ENCODE measurements around the gene SUGCT. TPM values are rescaled to one million over a fixed set of nuclear protein-coding genes. Genes with fewer than 3 reads are reported as not detected.
"Not testable (repeated sequence)": the region's sequence is repeated elsewhere in the genome, so short reads cannot be mapped to it uniquely, and the experiment has no call there.

SUGCT gene
- total and polyA plus RNA-seq, 3 experiments from 2014 or later = 1.1 to 1.4 (median 1.3) TPM

GRCh38 chr7:40244226-40244625, 109.4 kb downstream of the SUGCT start:
- H3K27ac Mint-ChIP-seq = no peak overlapping the region
- no peaks in the 10 kb centered on the region for H3K4me1 Mint-ChIP-seq
- H3K36me3 Mint-ChIP-seq = no peaks in the 10 kb centered on the region
- H3K27me3 Mint-ChIP-seq = peaks cover 0 to under 1% of the 10 kb centered on the region in 2 donors
- ChIA-PET CTCF (no interaction called here), POLR2A (no interaction called here)
- no peaks in the 10 kb centered on the region for H3K9me3 ChIP-seq (ENCODE audit: low read length)
- H3K4me1 ChIP-seq (ENCODE audit: insufficient read depth, low read length) = no peaks in the 10 kb centered on the region
- DNase-seq = no peak
- H3K27me3 ChIP-seq (ENCODE audit: insufficient read depth, low read length, poor library complexity, severe bottlenecking) = no peaks in the 10 kb centered on the region
- no peaks in the 10 kb centered on the region for H3K9me3 Mint-ChIP-seq
- no peak overlapping the region for H3K4me3 ChIP-seq (ENCODE audit: low read length)
- H3K36me3 ChIP-seq (ENCODE audit: insufficient read depth, low read length) = no peaks in the 10 kb centered on the region
- no peak overlapping the region for H3K27ac ChIP-seq (ENCODE audit: low read depth, low read length)
- no peak overlapping the region for H3K4me3 Mint-ChIP-seq

GRCh38 chr7:40248681-40249080, 113.9 kb downstream of the SUGCT start:
- no peaks in the 10 kb centered on the region for H3K9me3 Mint-ChIP-seq
- POLR2A ChIA-PET = no interaction called here
- H3K27ac ChIP-seq (ENCODE audit: low read depth, low read length) = no peak overlapping the region
- no peak overlapping the region for H3K27ac Mint-ChIP-seq
- no peaks in the 10 kb centered on the region for H3K36me3 ChIP-seq (ENCODE audit: insufficient read depth, low read length)
- H3K4me3 ChIP-seq (ENCODE audit: low read length) = no peak overlapping the region
- no peaks in the 10 kb centered on the region for H3K4me1 Mint-ChIP-seq
- no peaks in the 10 kb centered on the region for H3K4me1 ChIP-seq (ENCODE audit: insufficient read depth, low read length)
- no peaks in the 10 kb centered on the region for H3K27me3 Mint-ChIP-seq
- no peaks in the 10 kb centered on the region for H3K27me3 ChIP-seq (ENCODE audit: insufficient read depth, low read length, poor library complexity, severe bottlenecking)
- DNase-seq = no peak
- CTCF ChIA-PET = no interaction called here
- no peak overlapping the region for H3K4me3 Mint-ChIP-seq
- H3K36me3 Mint-ChIP-seq = no peaks in the 10 kb centered on the region
- no peaks in the 10 kb centered on the region for H3K9me3 ChIP-seq (ENCODE audit: low read length)

DNA sequence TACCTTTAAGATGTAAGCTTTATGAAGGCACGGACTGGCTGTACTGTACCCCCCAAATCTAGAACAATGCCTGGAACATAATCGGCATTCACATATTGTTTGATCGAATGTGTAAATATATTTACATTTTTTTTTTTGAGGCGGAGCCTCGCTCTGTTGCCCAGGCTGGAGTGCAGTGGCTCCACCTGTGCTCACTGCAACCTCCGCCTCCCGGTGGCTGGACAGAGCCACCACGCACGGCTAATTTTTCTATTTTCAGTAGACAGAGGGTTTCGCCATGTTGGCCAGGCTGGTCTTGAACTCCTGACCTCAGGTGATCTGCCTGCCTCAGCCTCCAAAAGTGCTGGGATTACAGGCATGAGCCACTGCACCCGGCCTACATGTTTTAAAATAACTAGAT, 118.6 kb downstream of the SUGCT start:
- H3K27ac Mint-ChIP-seq; H3K27me3 ChIP-seq (ENCODE audit: insufficient read depth, low read length, poor library complexity, severe bottlenecking); POLR2A ChIA-PET; H3K4me3 Mint-ChIP-seq; H3K36me3 ChIP-seq (ENCODE audit: insufficient read depth, low read length); H3K9me3 Mint-ChIP-seq; DNase-seq; H3K9me3 ChIP-seq (ENCODE audit: low read length); H3K36me3 Mint-ChIP-seq; H3K4me1 ChIP-seq (ENCODE audit: insufficient read depth, low read length); CTCF ChIA-PET; H3K4me3 ChIP-seq (ENCODE audit: low read length); H3K27ac ChIP-seq (ENCODE audit: low read depth, low read length); H3K27me3 Mint-ChIP-seq; H3K4me1 Mint-ChIP-seq: not testable (repeated sequence)

DNA sequence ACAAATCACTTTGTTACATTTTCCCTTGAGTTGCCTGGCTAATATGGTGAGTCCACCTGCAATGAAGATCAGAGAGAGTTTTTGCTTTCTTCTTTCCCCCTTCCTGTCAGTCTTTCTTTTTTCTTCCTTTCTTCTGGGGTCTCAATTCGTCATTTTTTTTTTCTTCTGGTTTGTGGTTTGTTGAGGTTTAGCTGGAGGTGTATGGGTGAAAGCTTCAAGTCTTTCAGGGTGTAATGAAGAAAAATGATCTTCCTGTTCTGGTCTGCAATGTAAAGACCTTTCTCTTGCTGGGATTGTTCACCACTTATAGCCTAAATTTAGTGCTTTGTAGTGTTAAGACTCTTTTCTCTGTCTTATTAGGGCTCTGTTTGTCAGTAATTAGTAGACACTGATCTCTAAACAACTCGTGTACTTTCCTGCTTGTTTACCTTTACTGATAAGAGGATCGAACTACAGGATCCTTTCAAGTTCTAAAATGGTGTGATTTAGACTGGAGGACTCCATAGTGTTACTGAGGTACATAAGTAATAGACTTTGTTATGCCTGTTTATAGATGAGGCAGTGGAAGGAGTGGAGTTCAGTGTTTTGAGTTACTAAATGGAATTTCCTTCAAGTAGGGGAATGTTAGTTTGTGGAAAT, 129.1 kb downstream of the SUGCT start:
- peak in 1 of 5 donors; percentile 4 for DNase-seq
- Histone ChIP-seq H3K9me3 (ENCODE audit: low read length) (no peaks in the 10 kb centered on the region), H3K4me3 (ENCODE audit: low read length) (no peak overlapping the region), H3K27ac (ENCODE audit: low read depth, low read length) (no peak overlapping the region), H3K4me1 (ENCODE audit: insufficient read depth, low read length) (no peaks in the 10 kb centered on the region), H3K36me3 (ENCODE audit: insufficient read depth, low read length) (no peaks in the 10 kb centered on the region), H3K27me3 (ENCODE audit: insufficient read depth, low read length, poor library complexity, severe bottlenecking) (no peaks in the 10 kb centered on the region)
- H3K4me3 Mint-ChIP-seq = peak overlapping the region in 1 of 7 donors; percentile 4
- ChIA-PET CTCF (no interaction called here), POLR2A (no interaction called here)
- H3K36me3 Mint-ChIP-seq = no peaks in the 10 kb centered on the region
- peaks cover 4 to 14% (median 6%) of the 10 kb centered on the region in 3 donors for H3K4me1 Mint-ChIP-seq
- no peaks in the 10 kb centered on the region for H3K9me3 Mint-ChIP-seq
- H3K27ac Mint-ChIP-seq = peak overlapping the region in 1 of 8 donors; percentile 7
- no peaks in the 10 kb centered on the region for H3K27me3 Mint-ChIP-seq

GRCh38 chr7:40267583-40267982, 132.8 kb downstream of the SUGCT start:
- no peaks in the 10 kb centered on the region for H3K9me3 Mint-ChIP-seq
- H3K4me1 ChIP-seq (ENCODE audit: insufficient read depth, low read length) = no peaks in the 10 kb centered on the region
- no peak overlapping the region for H3K27ac Mint-ChIP-seq
- no peaks in the 10 kb centered on the region for H3K27me3 ChIP-seq (ENCODE audit: insufficient read depth, low read length, poor library complexity, severe bottlenecking)
- POLR2A ChIA-PET = no interaction called here
- H3K27me3 Mint-ChIP-seq = peaks cover 3% of the 10 kb centered on the region in 2 donors
- no peaks in the 10 kb centered on the region for H3K36me3 ChIP-seq (ENCODE audit: insufficient read depth, low read length)
- DNase-seq = no peak
- H3K9me3 ChIP-seq (ENCODE audit: low read length) = no peaks in the 10 kb centered on the region
- H3K36me3 Mint-ChIP-seq = no peaks in the 10 kb centered on the region
- H3K27ac ChIP-seq (ENCODE audit: low read depth, low read length) = no peak overlapping the region
- H3K4me1 Mint-ChIP-seq = peaks cover 4 to 14% (median 6%) of the 10 kb centered on the region in 3 donors
- CTCF ChIA-PET = no interaction called here
- no peak overlapping the region for H3K4me3 Mint-ChIP-seq
- no peak overlapping the region for H3K4me3 ChIP-seq (ENCODE audit: low read length)

DNA sequence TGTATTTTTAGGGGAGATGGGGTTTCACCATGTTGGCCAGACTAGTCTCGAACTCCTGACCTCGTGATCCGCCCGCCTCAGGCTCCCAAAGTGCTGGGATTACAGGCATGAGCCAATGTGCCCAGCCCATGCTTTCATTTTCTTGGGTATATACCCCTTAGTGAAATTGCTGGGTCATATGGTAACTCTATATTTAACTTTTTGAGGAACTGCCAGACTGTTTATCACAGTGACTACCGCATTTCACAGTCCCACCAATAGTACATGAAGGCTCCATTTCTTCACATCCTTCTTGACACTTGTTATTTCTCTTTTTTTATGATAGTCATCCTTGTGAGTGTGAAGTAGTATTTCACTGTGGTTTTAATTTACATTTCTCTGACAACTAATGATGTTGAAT, 134.0 kb downstream of the SUGCT start:
- peaks cover 2 to 10% (median 3%) of the 10 kb centered on the region in 3 donors for H3K4me1 Mint-ChIP-seq
- H3K4me1 ChIP-seq (ENCODE audit: insufficient read depth, low read length); CTCF ChIA-PET; H3K36me3 Mint-ChIP-seq; H3K27ac Mint-ChIP-seq; H3K4me3 Mint-ChIP-seq; H3K4me3 ChIP-seq (ENCODE audit: low read length); DNase-seq; H3K36me3 ChIP-seq (ENCODE audit: insufficient read depth, low read length); H3K9me3 ChIP-seq (ENCODE audit: low read length); H3K27ac ChIP-seq (ENCODE audit: low read depth, low read length); POLR2A ChIA-PET; H3K27me3 Mint-ChIP-seq; H3K27me3 ChIP-seq (ENCODE audit: insufficient read depth, low read length, poor library complexity, severe bottlenecking); H3K9me3 Mint-ChIP-seq: not testable (repeated sequence)

DNA sequence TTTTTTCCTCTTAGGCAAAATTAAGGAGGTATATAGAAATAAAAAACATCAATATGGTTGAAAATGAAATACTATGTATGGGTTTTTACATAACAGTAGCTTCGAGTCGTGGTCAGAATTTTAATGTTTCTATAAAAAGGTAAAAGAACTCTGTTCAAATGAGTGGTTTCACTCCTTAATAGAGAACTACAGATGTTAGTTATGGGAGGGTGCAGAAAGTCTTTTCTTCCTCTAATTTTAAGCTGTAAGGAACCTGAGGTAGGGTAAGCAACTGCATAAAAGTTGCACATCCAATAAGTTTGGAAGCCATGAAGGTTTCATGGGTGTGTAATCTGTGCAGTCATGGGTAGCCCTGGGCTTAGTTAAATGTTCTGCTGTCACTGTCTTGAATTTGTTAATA, 141.3 kb downstream of the SUGCT start:
- no peak overlapping the region for H3K4me3 ChIP-seq (ENCODE audit: low read length)
- Mint-ChIP-seq H3K9me3 (peaks cover 2 to 7% (median 3%) of the 10 kb centered on the region in 5 donors), H3K4me3 (no peak overlapping the region), H3K27me3 (peaks cover 1 to 7% of the 10 kb centered on the region in 2 donors), H3K4me1 (no peaks in the 10 kb centered on the region), H3K36me3 (peaks cover 0 to 11% (median 0%) of the 10 kb centered on the region in 3 donors), H3K27ac (no peak overlapping the region)
- ChIA-PET POLR2A (interaction anchor here (0.6 kb wide), 1 partner anchor 25 kb away, joined by 8 read pairs; no protein-coding TSS in a partner anchor), CTCF (no interaction called here)
- H3K36me3 ChIP-seq (ENCODE audit: insufficient read depth, low read length) = no peaks in the 10 kb centered on the region
- no peaks in the 10 kb centered on the region for H3K4me1 ChIP-seq (ENCODE audit: insufficient read depth, low read length)
- H3K9me3 ChIP-seq (ENCODE audit: low read length) = no peaks in the 10 kb centered on the region
- H3K27me3 ChIP-seq (ENCODE audit: insufficient read depth, low read length, poor library complexity, severe bottlenecking) = no peaks in the 10 kb centered on the region
- DNase-seq = no peak
- H3K27ac ChIP-seq (ENCODE audit: low read depth, low read length) = no peak overlapping the region

DNA sequence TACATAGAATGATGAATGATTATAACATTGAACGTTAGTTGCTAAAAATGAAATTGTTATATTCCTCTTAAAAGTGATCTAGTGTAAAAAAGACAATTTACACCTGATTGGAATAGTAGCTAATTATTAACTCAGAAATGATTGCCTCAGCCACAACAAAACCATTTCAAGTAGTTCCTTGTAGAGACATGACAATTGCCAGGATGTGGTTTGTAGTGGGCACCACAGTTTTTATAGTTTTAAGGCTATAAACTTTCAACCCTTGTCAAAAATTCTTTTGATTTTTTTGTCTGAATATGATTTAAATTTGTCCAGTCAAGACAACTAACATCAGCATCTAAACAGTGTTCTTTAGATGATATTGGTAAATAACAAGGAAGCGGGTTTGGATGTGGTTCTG, 145.2 kb downstream of the SUGCT start:
- Mint-ChIP-seq H3K4me1 (no peaks in the 10 kb centered on the region), H3K4me3 (no peak overlapping the region), H3K27me3 (peaks cover 1 to 4% of the 10 kb centered on the region in 2 donors), H3K27ac (no peak overlapping the region), H3K36me3 (peaks cover 0 to 12% (median 0%) of the 10 kb centered on the region in 3 donors), H3K9me3 (peaks cover 3 to 8% (median 5%) of the 10 kb centered on the region in 5 donors)
- Histone ChIP-seq H3K36me3 (ENCODE audit: insufficient read depth, low read length) (no peaks in the 10 kb centered on the region), H3K4me3 (ENCODE audit: low read length) (no peak overlapping the region), H3K9me3 (ENCODE audit: low read length) (no peaks in the 10 kb centered on the region), H3K27ac (ENCODE audit: low read depth, low read length) (no peak overlapping the region), H3K4me1 (ENCODE audit: insufficient read depth, low read length) (no peaks in the 10 kb centered on the region), H3K27me3 (ENCODE audit: insufficient read depth, low read length, poor library complexity, severe bottlenecking) (no peaks in the 10 kb centered on the region)
- POLR2A ChIA-PET = no interaction called here
- DNase-seq = no peak
- CTCF ChIA-PET = no interaction called here
